NCI-H82 treated with DMSO at 0.1 percent for 48 hours (cell line): ENCODE results near the gene PTPRG.
"Not testable (repeated sequence)": the region's sequence is repeated elsewhere in the genome, so short reads cannot be mapped to it uniquely, and the experiment has no call there.

ENCODE experiments used
- DNase-seq: peaks from one replicate; lab custom pipeline; 2025; ENCODE audit not compliant: unreplicated experiment; lab: John Stamatoyannopoulos, UW

The PTPRG gene

DNA sequence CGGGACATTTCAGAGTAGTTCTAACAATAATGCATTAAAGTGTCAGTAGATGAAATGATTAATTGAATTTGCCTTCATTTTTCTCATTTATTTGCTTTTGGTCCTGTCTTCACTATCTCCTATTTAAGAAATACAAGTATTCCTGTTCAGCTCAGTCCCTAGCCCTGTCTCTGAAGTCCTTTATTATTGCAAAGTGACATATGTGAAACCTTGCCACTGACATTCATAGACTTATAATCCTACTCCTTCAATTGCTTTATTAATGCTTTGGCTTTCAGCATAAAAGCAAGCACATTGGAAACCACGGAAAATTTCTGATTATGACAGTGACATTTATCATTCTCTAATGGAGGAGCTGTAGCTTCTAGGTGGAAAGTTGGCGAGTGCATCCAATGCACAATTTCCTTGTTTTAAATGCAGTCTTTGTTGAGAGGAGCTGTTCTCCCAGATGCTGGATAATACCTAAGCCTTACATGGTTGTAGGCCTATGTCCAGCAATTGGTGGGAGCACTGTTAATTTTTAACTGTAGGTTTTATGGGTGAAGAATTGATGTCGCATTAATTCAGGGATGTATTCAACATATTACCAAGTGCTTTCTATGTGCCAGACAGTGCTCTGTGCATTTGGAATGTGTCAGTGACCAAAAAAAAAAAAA lies 474.2 kb downstream of the PTPRG start:
- DNase-seq, result no peak

DNA sequence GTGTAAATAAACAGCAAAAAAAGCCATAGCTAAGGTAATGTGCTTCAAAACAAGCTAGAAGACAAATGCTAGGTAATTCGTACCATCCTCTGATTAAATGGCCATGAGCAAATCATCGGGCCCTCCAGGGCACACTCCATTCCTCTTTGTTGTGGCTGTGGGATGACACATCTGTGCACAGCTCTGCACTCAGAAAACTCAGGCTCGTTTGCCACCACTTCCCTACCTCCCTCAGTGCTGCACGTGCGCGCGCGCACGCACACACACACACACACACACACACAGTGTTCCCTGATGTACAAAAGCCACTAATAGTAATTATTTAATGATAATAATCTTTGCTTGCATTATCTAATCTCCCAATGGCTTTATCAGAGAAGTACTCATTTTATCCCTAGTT lies 475.4 kb downstream of the PTPRG start:
- DNase-seq, result no peak

DNA sequence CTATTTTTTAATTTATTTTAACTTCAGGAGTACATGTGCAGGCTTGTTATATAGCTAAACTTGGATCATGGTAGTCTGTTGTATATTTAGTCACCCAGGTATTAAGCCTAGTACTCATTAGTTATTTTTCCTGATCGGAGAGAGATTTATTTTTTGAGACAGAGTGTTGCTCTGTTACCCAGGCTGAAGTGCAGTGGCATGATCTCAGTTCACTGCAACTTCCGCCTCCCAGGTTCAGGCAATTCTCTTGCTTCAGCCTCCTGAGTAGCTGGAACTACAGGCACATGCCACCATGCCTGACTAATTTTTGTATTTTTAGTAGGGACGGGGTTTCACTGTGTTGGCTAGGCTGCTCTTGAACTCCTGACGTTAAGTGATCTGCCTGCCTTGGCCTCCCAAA lies 477.4 kb downstream of the PTPRG start:
- DNase-seq, result not testable (repeated sequence)

DNA sequence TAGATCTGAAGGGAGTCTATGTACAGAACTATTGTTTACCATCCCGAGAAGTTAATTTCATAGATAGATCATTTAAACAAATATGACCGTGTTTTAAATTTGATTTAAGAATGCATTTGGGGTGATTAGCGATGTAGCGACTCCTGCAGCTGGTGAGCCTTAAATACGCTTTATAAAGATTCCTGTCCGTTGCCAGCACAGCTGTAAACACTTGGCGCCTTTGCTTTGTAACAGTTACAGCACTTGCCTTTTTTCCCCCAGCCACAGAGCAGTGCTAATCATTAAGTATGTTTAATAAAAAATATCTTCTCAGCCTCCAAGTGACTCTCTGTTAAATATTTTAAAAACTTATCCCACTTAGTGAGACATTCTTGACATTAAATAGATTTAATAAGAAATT lies 478.2 kb downstream of the PTPRG start:
- DNase-seq, result no peak

DNA sequence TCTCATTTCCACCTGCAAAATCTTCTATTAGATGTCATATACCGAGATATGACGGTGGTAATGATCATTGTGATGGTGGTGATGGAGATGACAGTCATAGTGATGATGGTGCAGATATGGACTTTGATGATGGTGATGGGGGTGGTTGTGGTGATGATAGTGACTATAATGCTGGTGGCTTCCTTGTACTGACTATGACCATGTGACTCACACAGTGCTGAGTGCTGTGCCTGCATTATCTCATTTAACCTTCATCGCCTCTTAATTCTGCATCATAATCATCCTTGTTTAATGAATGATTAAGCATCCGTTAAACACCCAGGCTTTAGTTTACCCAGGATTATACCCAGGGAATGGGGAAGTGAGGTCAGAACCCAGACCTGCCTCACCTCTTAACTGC lies 480.3 kb downstream of the PTPRG start:
- no peak for DNase-seq

DNA sequence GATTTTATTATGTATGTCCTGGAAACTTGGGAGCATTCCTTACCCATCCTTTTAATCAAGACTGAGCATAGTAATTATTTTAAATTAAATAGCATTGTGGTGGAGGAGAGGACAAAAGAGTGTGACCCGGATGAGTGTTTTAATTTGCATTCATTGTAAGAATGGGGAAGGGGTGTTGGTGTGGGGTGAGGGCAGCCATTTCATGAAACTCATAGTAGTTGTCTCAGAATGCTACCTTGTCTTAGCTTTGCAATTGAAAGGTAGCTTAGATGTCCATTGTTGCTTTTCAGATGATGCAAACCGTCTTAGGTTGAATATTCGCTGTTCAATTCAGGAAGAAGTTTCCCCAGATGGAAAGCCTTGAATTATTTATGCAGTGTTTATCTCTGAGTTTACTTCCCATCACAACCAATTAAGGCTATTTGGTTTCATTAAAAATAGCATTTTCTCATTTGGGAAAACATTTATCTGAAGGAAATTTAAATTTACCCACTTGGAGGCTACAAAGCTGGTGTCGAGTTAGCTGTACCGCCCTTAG lies 483.6 kb downstream of the PTPRG start:
- DNase-seq, result no peak

DNA sequence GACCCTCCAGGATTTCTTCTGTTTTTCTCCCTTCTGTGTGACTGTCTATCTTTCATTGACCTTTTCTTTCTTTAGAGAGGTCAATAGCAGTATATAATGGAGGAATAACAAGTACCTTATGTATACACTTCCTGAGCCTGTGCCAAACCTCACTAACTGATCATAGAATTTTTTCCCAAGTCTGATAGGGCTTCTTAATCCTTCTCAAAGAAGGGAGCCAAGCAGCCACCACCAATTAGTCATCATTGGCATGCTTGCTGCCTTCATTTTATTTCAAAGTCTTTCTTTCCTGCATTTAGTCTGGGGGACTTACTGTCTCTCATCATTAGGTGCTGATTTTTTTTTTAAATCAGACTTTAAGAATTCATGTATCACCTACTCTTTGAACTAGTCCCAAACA lies 485.0 kb downstream of the PTPRG start:
- DNase-seq, result no peak

DNA sequence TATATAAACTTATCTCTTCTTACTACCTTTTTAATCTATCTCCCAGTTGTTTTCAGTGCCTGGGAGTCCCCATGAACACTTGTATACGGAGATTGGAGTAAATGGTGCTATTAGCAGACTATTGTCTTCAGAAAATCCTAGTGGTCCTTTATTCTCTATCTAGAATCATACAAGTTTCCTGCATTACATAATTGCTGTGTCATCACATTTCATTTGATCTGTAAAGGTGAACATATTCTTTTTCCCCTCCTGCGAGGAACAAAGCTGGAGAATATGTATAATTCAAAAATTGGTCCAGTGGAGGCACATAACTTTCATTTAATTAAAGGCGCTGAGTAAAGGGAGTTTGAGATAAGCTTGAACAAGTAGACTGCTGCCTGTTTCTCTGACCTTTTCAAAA lies 487.2 kb downstream of the PTPRG start:
- no peak for DNase-seq

DNA sequence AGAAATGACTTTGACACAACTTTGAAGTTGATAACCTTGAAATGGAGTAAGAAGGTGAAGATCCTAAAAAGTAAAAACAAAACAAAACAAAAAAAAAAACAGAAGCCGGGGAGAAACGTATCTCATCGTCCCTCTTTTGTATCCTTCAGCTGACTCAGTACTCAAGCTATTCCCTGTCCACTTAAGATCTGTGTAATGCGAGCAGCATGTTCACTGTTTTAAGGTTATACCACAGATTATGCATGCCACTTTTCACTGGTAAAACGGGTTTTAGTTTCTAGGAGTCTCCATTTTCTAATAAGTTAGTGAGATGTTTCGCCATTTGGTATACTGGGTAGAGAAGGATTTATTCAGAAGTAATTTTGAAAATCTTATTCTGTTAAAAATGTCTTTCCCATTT lies 487.7 kb downstream of the PTPRG start:
- no peak for DNase-seq

DNA sequence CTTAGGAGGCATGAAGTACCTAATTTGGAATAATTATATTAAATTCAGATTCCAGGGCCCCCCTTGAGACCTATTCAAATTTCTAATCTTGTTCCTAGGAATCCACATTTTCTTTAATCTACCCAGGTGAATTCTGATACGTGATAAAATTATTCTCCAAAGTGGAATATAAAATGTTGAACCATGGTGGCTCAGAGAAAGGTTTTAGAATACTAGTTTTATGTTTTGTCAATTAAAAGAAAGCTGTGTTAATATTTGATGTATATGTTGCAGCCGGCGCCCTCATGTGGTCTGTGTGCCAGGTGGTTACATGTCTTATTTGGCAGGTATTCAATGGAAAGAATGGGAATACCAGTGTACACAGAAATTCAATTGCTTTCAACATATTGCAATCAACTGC lies 490.1 kb downstream of the PTPRG start:
- DNase-seq, result peak; percentile 0

DNA sequence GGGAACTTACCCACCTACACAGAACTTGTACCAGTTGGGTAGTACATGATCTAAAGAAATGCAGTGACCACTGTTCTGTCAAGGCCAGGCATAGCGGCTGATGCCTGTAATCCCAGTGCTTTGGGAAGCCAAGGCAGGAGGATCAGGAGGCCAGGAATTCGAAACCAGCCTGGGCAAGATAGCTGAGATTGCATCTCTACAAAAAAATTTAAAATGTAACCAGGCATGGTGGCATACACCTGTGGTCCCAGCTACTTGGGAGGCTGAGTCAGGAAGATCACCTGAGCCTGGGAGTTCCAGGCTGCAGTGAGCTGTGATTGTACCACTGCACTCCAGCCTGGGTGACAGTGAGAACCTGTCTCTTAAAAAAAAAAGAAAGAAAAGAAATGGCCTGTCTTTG lies 491.0 kb downstream of the PTPRG start:
- no peak for DNase-seq

DNA sequence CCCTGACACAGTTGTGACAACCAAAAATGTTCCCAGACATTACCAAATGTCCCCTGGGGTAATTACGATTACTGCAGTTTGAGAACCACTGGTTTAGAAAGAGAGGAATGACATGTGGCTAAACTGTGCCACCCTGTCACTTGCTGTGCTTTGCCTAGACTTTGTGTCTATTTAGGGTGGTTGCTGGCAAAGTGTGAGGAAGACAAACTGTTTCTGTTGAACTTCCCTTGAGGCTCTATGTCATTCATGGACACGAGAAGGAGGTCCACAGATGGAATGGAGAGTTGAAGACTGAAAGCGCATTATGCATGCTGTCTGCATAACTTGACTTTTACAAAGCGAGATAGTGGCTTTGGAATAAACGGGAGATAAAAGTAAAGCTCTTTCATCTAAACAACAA lies 495.3 kb downstream of the PTPRG start:
- DNase-seq, result no peak

DNA sequence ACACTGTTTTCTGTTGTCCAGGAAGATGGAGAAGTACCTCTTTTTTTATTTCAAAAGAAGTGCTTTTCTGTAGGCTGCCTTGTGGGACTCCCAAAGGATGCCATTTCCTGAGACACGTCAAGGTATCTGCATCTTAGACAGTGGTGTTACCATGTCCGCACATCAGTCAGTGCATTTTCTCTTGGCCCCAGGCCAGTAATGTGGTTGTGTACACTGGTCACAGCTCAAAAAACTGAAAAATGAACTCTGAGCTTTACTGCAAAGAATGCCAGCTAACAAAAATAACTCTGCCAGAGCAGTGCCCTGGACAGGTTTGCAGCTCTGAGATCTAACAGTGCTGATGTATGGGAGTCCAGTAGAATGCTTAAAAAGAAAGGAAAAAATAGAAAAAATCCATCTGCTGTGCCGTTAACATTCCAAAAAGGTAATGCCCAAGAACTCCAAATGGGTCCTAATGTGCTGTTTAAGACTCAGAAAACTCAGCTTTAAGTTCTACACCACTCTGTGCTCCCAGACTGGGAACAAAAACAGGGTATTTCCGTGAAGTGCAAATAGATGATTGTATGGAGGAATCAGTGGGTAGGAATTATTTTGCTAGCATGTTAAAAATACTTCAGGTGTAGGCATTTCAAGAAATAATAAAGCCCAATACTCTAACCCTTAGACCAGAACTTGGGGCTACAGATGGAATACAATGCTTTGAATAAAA lies 496.1 kb downstream of the PTPRG start:
- DNase-seq, result no peak

DNA sequence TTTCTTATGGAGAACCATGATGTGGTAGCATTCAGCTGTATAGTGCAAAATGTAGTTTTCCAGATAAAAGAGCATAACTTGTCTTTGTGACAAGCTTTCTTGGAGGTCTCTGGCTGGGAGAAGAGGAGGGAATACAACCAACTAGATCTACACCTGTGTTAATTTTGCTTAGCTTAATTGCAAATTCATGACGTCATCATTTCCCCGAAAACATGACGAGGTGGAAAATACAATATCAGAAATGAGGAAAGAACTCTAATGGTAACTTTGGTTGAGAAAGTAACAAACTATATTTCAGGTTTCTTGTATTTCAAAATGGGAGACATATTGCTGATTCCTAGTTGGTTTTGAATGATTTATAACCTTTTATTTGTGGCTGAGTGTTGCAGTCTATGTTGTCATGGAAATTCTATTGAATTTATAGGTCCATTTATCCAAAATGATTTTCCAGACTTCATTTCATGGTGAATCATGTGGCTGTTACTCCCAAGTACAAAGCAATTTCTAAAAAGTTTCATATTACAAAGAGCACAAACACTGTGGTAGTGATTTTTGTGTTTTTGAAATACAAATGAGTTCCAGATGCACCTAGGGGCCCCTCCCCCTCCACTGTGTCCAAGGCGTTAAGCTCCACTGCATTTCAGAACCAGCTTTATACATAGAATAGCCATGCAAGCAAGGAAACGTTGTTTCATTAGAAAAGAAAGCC lies 504.8 kb downstream of the PTPRG start:
- no peak for DNase-seq

DNA sequence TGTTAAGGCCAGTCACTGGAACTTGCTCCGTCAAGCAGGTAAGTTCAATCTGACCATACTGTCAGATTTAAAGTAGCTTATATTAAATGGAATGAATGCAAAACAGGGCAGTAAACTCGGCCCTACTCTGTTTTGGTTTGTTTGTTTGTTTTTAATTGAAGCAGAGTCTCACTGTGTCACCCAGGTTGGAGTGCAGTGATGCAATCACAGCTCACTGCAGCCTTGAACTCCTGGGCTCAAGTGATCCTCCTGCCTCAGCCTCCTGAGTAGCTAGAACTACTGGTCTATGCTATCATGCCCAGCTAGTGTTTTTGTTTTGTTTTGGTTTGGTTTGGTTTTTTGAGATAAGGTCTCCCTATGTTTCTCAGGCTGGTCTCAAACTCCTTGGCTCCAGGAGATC lies 507.0 kb downstream of the PTPRG start:
- no peak for DNase-seq

DNA sequence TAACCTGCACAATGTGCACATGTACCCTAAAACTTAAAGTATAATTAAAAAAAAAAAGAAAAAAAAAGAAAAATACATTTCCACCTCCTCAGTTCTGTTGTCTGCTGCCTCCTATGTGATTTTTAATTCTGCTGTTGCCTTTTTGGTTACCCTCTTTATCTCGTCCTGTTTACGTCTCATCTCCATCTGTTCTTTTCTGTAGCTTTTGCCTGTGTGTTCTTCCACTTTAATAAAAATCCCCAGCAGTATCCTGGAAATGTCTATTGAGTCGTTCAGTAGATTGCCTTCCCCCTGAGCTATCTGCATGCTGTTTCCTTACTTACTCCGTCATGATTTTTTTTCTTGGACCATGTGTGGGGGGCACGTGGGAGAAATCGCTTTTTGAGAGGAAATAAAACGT lies 509.5 kb downstream of the PTPRG start:
- no peak for DNase-seq

DNA sequence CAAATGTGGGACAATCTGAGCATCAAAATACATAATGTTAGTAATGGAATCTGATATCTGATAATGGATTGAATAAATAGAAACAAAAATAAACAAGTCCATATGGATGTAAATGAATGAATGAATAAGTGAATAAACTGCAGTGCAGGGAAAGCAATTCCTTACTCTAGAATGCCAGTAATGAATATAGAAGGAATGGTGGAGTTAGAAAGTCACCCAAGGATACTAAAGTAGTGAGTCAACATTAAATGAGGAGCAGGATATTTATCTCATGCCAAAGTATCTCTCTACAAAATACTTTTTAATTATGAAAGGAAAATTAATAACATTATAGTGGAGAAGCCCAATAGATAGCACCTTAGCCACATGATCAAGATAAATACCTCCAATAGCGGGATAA lies 511.7 kb downstream of the PTPRG start:
- DNase-seq, result no peak

DNA sequence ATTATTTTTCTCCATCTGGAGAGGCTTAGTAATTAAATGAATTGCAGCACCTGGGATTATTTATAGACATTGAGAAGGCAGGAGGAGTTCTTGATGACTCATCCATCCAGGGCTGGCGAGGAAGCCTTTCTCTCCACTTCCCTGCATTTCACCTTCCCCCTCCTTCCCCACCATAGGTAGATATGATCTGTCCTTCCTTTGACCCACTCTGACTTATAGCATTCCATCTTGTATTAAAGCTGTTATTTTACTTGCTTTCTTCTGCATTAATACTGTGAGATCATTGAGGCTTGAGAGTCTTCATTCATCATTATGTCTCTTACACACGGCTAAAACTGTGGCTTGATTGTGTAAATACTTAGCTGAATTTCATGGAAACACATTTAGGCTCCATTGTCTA lies 523.2 kb downstream of the PTPRG start:
- DNase-seq, result no peak

DNA sequence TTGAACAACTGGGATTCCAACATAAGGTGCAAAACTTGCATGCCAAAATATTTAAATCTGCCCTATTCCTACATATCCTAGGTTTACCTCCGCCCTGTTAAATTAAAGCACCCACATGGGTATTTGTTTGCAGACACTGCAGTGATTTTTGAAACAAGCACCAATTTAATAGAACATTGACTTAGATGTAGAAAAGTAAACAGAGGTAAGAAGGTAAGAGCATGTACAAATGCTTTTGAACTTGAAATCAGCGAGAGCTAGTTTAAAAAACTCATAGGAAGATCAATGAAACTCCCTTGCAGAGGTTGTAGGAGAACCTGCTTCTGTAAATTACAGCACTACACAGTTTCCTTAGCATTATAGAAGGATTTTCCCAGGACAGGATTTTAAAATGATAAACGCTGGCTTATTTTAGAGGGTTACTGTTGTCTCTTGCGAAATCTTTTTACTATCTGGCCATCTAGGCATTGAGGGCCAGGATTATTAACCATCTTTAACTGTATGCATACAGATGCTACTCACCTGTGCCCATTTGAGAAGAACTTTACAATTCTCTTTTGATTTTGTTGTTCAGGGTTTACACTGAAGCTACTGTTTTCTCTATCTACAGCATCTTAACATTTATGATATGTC lies 527.2 kb downstream of the PTPRG start:
- DNase-seq, result no peak

DNA sequence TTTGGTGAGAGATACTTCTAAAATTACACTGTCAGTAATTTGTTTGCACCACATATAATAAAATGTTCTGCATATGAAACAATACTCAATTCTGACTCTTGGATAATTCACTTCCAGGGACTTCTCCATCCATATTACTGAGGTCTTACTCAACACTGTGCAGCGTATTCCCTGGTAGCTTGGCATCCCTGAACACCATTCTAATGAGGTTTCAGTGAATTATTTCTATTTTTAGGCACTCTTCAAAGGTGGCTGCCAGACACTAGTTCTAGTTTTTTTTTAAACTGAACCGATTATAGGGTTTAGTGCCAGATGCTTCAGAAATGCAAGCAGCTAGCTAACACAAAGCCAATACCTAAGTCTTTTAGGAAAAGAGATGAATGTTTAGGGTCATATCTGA lies 528.7 kb downstream of the PTPRG start:
- DNase-seq, result peak; percentile 4

DNA sequence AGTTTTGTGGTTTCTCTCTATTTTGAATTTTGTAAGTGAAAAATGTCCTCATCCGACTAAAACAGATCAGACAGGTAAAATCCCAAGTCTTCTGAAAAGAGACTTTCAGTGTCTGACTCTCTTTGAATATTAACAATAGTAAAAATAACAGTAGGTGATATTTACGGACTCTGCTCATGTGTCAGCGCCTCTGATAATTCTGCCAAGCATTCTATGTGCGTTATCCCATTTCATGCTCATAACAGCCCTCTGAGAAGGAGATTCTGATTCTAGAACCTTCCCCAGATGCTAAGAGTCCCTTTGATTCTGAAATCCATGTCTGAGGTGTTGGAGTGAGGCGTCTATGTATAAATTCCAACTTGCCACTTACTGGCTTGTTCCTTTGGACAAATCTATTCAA lies 529.1 kb downstream of the PTPRG start:
- no peak for DNase-seq

DNA sequence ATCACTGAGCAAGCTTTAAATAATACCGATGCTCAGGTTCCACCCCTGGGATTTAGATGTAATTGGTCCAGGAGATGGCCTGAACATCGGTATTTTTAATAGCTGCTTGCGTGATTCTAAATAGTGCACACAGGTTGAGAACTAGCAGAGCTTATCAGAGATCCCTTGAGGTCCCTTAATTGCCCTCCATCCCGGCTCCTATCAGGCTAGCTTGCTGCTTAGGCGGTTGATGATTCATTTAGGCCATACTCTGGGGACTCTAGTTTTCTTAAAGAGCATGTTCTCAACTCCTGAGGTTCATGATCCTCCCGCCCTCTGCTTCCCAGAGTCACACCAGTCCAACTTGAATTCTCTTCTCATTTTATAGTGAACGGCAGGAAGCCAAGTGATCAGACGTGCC lies 531.7 kb downstream of the PTPRG start:
- DNase-seq, result no peak
